Type B pancreatic cell (in vitro differentiated cells): ENCODE measurements around the gene NEK7. TPM values are rescaled to one million over a fixed set of nuclear protein-coding genes. Genes with fewer than 3 reads are reported as not detected.

ENCODE experiments used
- DNase-seq: peaks from one replicate; pipeline ENCODE4 v3.0.0; 2021; ENCODE audit warnings: mixed read lengths; ENCODE audit not compliant: unreplicated experiment; ENCODE audit errors: extremely low spot score
- H3K27ac Mint-ChIP-seq: 2 replicates; pipeline ENCODE4 v1.8.0; 2021; ENCODE audit warnings: mild to moderate bottlenecking, mixed read lengths
- H3K27me3 Mint-ChIP-seq: 2 replicates; pipeline ENCODE4 v1.8.0; 2021; ENCODE audit warnings: mixed read lengths
- H3K36me3 Mint-ChIP-seq: 2 replicates; pipeline ENCODE4 v1.8.0; 2021; ENCODE audit warnings: mixed read lengths
- H3K4me1 Mint-ChIP-seq: one replicate; pipeline ENCODE4 v1.8.0; 2021; ENCODE audit warnings: mixed read lengths; ENCODE audit not compliant: unreplicated experiment
- H3K4me3 Mint-ChIP-seq: 2 replicates; pipeline ENCODE4 v1.8.0; 2021; ENCODE audit warnings: mild to moderate bottlenecking, mixed read lengths
- H3K9me3 Mint-ChIP-seq: 2 replicates; pipeline ENCODE4 v1.8.0; 2021; ENCODE audit warnings: mixed read lengths
- CTCF ChIP-seq: fragments of 200-600 bp; sonication (generic); conservative IDR thresholded peaks from 2 replicates; pipeline ENCODE4 v1.5.0; 2021; ENCODE audit warnings: antibody characterized with exemption, mild to moderate bottlenecking
- total RNA-seq: library from RNA; stranded (reverse); gene quantifications from 2 replicates; pipeline ENCODE4 v1.2.1, GENCODE V29; 2021; ENCODE audit warnings: low replicate concordance

Gene NEK7
- total RNA-seq, 1 donor from 2014 or later: 35.1 TPM

GRCh38 chr1:198271467-198271866 is 114.7 kb downstream of the NEK7 start:
- no peak overlapping the region for H3K27ac Mint-ChIP-seq
- no peak overlapping the region for H3K4me3 Mint-ChIP-seq

GRCh38 chr1:198272492-198272891 is 115.7 kb downstream of the NEK7 start:
- Mint-ChIP-seq H3K4me3 (no peak overlapping the region), H3K27me3 (no peaks in the 10 kb centered on the region), H3K9me3 (no peaks in the 10 kb centered on the region), H3K27ac (no peak overlapping the region), H3K4me1 (peaks cover 7% of the 10 kb centered on the region), H3K36me3 (no peaks in the 10 kb centered on the region)
- TF ChIP-seq CTCF: no peak
- DNase-seq: no peak

More at GRCh38 chr1:198271467-198271866, 114.7 kb downstream of the NEK7 start:
- H3K9me3 Mint-ChIP-seq: no peaks in the 10 kb centered on the region
- TF ChIP-seq CTCF: no peak
- DNase-seq: no peak
- H3K4me1 Mint-ChIP-seq: peaks cover 7% of the 10 kb centered on the region
- H3K27me3 Mint-ChIP-seq: no peaks in the 10 kb centered on the region
- no peaks in the 10 kb centered on the region for H3K36me3 Mint-ChIP-seq

- TF ChIP-seq CTCF: no peak
- no peak overlapping the region for H3K4me3 Mint-ChIP-seq
- H3K4me1 Mint-ChIP-seq: peaks cover 7% of the 10 kb centered on the region
- no peak for DNase-seq
- H3K27me3 Mint-ChIP-seq: no peaks in the 10 kb centered on the region
- no peaks in the 10 kb centered on the region for H3K36me3 Mint-ChIP-seq
- no peaks in the 10 kb centered on the region for H3K9me3 Mint-ChIP-seq
- H3K27ac Mint-ChIP-seq: no peak overlapping the region
Measured at GRCh38 chr1:198273748-198274295, 117.0 kb downstream of the NEK7 start.

- Mint-ChIP-seq H3K4me1 (peaks cover 7% of the 10 kb centered on the region), H3K36me3 (no peaks in the 10 kb centered on the region), H3K9me3 (no peaks in the 10 kb centered on the region), H3K27ac (no peak overlapping the region), H3K27me3 (no peaks in the 10 kb centered on the region), H3K4me3 (no peak overlapping the region)
- TF ChIP-seq CTCF: no peak
- no peak for DNase-seq
Measured at GRCh38 chr1:198275597-198275996, 118.8 kb downstream of the NEK7 start.

- no peaks in the 10 kb centered on the region for H3K36me3 Mint-ChIP-seq
- peaks cover 7% of the 10 kb centered on the region for H3K4me1 Mint-ChIP-seq
- no peak overlapping the region for H3K4me3 Mint-ChIP-seq
- no peaks in the 10 kb centered on the region for H3K9me3 Mint-ChIP-seq
- H3K27me3 Mint-ChIP-seq: no peaks in the 10 kb centered on the region
- H3K27ac Mint-ChIP-seq: no peak overlapping the region
- no peak for TF ChIP-seq CTCF
- no peak for DNase-seq
Measured at GRCh38 chr1:198276241-198276640, 119.4 kb downstream of the NEK7 start.

- no peaks in the 10 kb centered on the region for H3K27me3 Mint-ChIP-seq
- H3K4me1 Mint-ChIP-seq: peaks cover 5% of the 10 kb centered on the region
- no peak for DNase-seq
- peaks cover 13% of the 10 kb centered on the region for H3K36me3 Mint-ChIP-seq
- H3K9me3 Mint-ChIP-seq: no peaks in the 10 kb centered on the region
- TF ChIP-seq CTCF: no peak
- no peak overlapping the region for H3K27ac Mint-ChIP-seq
- H3K4me3 Mint-ChIP-seq: no peak overlapping the region
Measured at GRCh38 chr1:198278943-198279342, 122.1 kb downstream of the NEK7 start.
